HG02642 (cell line): ENCODE measurements around the gene TLR9.

Experiments used
- ATAC-seq: cut with Tn5 transposase; IDR thresholded peaks from one replicate; pipeline ENCODE4 v1.9.1; 2021; ENCODE audit warnings: mild to moderate bottlenecking; ENCODE audit not compliant: unreplicated experiment, poor library complexity

Gene TLR9

DNA sequence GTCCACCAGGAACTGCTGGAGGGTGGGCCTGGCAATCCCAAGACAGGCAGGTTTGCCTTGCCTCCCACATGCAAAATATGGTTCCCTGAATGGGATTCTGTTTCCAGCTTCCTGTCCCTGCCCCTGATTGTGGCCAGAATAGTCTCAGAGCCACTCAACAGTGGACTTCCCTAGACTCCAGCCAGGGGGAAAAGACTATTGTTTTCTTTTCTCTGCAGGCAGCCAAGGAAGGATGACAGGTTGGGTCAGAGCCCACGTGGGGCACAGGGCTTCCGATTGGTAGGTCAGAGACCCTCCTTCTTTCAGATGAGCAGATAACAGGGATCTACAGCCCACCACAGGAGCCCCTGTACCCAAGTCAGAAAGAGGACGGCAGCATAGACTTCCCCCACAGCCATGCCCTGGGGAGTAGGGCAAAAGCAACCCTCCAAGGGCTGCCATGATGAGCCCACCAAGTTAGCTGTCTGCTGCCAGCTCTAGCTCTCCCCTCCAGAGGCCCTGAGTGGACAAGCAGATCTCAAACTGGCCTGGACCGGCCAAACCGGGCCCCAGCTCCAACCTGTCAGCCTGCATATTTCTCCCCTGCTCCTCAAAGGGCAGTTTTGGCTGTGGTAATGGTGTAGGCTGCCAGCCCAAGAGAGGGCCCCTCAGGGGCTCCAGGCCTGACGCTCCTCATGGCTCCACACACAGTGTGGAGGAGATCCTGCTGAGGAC lies 6.4 kb downstream of the TLR9 start:
- ATAC-seq = no peak

DNA sequence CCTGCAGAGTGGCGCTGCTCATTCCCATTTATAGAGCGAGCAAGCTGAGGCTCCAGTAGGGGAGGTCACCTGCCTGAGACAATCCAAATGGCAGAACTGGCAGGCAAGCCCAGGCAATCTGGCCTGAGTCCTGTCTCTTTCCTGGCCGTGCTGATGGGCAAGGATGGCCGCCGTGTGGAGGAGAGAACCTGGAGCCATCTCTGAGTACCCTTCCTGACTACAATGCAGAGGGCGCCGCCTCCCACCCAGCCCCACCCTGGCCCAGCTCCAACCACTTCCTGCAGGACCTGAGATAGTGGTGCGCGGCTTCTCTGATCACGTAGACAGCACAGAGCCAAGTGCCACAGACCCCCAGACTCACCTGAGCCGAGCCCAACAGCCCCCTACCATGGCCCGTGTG lies 7.0 kb downstream of the TLR9 start:
- no peak for ATAC-seq

DNA sequence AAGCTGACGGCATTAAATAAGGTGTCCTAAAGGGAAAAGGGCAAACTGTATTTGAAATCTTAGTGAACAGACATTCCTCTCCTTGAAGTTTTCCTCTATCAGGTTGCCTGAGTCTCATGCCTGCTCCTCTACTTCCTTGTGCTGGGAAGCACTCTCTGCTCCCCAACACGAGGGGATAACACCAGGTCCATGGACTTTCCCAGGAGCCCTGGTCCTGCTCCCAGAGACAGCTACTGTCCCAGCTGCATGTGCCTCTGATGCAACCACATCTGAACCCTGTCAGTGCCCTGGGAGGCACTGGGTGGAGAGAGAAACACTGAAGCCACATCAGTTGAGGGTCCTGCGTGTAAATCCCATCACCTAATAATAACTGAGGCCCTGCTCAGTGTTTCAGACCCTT lies 7.4 kb downstream of the TLR9 start:
- no peak for ATAC-seq

DNA sequence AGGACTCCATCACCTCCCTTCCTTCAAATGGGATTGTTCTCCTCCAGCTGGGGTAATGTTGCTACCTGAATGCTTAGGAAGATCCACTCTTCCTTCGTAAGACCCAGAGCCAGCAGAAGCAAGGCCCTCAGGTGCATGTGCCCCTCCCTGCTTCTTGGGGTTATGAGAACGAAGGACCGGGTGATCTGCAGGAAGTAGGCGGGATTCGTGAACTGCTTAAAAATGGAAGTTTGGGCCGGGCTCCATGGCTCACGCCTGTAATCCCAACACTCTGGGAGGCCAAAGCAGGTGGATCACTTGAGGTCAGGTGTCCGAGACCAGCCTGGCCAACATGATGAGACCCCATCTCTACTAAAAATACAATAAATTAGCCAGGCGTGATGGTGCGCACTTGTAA lies 8.0 kb downstream of the TLR9 start:
- no peak for ATAC-seq

DNA sequence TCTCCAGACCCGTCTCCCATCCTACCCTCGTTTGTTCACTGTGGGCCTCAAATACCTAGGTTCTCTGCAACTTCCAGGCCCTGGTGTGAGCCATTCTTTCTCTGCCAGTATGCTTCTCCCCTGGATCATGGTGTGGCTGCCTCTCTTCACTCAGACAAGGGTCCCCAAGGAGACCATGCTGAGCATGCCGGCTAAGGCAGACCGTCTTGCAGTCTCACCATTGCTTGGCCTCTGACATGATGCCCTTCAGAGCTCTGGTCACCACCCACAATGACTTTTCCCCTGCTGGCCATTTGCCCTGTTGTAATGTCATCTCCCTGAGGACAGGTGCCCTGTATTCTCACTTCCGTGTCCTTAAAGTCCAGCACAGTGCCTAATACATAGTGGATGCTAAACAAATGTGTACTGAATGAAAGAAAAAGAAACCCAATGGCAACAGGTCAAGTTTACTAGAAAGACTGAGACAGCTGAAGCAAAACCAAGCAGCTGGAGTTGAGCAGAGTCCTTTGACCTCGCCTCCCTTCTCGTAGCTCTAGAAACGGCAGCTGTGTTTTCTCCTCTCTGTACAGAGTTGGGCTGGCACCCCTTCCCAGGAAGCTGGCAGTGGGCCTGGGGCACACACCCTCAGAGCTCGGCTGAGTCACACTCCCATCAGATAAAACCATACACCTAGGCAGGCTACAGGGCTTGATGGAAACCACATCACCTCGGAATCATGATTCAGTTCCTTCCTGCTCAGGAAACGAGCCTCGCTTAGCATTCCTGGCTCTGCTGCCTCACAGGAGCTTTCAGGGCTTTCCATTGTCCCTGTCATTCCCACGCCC lies 8.6 kb downstream of the TLR9 start:
- ATAC-seq = no peak

DNA sequence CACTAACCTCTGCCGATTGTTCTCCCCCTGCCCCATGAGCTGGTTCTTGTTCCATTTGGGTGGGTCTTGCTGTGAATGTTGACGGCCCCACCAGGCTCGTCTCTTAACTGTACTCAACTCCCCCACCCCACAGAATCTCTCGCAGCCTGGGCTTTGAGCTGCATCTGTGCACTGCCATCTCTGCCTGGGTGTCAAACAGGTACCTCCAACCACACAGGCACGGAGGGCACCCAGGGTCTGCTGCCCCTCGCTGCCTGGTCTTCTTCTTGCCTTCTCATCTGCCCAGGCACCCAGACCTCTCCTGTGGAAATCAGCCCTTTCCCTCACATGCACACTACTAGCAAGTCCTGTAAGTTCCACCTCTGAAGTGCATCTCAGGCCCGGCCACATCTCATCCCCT lies 10.1 kb downstream of the TLR9 start:
- ATAC-seq = no peak

DNA sequence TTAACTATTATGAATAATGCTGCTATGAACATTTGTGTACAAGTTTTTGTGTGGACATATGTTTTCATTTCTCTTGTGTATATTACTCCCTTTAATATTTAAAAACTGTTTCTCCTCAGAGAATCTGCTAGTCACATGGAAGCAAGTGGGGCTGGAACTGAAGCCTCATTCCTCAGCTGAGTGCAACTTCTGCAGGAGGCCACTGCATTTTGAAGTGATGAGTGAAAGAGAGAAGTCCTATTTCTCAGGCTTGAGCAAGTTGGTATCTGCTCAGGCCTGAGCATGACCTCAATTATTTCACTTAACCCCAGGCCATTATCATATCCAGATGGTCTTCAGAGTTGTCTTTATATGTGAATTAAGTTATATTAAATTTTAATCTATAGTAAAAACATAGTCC lies 11.5 kb downstream of the TLR9 start:
- ATAC-seq = no peak

DNA sequence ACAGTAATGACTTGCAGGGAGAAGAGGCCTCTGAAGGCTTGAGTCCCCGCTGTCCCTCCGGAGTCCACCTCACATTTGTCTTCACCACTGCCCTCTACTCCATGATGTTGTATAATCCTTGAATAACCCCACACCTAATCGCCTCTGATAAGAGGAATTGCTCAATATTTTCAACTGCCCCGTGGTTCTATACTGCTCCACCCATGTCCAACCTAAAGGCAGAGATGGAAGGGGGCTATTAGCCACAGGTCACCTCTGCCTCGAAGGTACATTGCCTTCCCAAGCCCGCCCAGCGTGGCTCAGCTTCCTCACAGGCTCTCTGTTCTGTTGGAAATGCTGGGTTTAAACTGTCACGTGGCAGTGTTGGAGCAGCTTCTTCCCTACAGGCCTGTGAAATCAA lies 12.4 kb downstream of the TLR9 start:
- ATAC-seq = no peak

DNA sequence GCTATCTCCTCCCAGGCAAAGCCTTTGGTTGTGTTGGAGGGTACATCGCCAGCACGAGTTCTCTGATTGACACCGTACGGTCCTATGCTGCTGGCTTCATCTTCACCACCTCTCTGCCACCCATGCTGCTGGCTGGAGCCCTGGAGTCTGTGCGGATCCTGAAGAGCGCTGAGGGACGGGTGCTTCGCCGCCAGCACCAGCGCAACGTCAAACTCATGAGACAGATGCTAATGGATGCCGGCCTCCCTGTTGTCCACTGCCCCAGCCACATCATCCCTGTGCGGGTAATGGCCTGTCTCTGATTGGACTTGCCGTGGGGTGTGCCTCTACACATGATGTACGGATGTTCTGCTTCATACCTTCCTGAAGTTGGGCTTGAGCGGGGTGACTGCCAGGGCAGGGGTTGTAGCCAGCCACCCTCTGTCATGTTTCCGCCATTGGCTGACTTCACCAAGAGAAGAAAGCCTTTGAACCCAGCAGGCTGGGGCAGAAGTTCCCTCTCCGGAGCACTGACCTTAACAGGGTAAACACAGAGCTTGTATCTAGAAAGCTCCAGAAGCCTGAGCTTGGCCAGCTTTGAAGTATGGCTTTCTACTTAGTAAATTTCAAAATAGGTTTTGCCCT lies 14.1 kb downstream of the TLR9 start:
- no peak for ATAC-seq

DNA sequence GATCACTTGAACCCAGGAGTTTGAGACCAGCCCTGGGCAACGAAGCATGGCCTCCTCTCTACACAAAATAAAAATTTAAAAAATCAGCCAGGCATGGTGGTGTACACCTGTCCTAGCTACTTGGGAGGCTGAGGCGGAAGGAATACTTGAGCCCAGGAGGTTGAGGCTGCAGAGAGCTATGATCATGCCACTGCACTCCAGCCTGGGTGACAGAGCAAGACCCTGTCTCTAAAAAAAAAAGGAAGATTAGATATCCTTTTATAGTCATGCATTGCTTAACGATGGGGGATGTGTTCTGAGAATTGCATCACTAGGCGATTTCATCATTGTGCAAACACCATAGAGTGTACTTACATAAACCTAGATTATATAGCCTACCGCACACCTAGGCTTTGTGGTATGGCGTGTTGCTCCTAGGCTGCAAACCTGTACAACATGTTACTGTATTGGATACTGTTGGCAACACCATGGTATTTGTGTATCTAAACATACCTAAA lies 14.8 kb downstream of the TLR9 start:
- ATAC-seq = no peak

DNA sequence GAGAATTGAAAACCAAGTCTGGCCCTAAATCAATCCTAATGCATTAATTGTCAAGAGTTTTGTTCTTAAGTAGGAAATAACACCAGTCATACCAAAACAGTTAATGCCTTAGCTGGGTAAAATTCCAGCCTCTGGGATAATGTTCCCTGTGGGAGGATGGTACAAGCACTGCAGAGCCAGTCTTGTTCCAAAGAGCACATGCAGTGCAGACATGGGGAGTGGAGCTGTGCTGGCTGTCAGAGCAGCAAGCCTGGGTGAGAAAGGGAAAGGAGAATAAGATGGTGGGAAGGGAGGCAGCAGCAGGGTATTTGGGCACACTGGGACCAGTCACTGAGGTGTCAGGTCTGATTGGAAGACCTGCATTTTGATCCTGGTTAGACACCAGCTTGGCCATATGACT lies 15.4 kb downstream of the TLR9 start:
- no peak for ATAC-seq

DNA sequence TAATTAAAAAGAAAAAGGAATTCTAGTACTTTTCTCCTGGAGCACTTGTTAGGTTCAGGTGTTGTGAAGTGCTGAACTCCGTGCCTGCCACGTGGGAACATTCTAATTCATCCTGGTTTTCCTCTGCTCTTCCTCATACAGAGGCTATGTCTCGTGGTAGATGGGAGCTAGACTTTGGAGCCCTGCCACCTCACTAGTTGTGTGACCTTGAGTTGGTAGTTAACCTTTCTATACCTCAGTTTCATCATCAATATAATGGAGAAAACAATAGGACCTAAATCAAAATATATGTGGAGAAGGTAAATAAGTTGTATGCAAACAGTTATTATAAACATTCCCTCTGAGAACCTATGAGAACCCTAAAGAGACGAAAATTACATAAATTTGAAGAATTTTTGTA lies 16.9 kb downstream of the TLR9 start:
- no peak for ATAC-seq

DNA sequence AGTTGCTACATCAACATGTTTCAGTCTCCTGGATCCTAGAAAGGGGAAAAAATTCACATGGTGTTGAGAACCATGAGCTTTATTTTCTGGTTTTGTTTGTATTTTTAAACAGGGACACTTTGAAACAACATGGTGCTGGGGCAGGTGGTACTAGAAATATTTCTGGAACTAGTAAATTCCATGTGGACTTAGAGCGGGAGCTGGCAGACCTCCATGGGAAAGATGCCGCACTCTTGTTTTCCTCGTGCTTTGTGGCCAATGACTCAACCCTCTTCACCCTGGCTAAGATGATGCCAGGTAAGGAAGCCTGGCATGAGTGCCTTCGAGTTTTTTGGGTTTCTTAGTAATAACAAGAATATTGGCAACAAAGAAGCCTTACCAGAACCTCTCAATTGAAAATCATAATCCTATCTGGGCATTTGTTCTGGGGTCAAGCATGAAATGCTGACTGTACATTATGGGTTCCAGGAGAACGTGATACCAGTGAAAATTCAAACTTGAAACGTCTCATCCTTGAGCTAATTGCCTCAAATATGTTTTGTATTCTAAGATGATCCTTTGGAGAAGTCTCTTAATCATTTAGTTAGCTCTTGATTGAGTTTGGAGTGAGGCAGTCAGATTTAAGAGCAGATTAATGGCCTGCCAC lies 19.6 kb downstream of the TLR9 start:
- no peak for ATAC-seq

DNA sequence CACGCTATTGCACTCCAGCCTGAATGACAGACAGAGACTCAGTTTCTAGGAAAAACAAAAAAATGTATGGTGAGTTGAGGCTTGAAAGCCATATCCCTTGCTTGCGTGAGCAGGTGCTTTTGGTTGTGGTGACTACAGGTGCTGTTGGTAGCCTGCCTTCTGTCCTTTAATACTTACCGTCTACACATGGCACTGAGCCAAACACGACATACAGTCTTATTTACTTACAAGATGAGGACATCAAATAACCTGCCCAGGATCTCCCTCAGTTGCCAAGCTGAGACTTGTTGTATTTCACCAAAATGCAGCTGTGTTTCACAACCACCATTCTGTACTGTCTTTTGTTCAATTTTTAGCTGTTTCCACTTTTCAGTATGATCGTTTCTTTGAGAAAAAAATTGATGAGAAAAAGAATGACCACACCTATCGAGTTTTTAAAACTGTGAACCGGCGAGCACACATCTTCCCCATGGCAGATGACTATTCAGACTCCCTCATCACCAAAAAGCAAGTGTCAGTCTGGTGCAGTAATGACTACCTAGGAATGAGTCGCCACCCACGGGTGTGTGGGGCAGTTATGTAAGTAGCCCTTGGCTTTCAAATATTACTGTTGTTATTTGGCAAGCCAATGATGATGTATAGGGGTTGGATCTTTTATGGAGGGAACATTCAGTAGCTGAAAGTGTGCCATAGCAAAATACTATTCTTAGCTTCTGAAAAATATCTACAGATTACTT lies 20.9 kb downstream of the TLR9 start:
- no peak for ATAC-seq

DNA sequence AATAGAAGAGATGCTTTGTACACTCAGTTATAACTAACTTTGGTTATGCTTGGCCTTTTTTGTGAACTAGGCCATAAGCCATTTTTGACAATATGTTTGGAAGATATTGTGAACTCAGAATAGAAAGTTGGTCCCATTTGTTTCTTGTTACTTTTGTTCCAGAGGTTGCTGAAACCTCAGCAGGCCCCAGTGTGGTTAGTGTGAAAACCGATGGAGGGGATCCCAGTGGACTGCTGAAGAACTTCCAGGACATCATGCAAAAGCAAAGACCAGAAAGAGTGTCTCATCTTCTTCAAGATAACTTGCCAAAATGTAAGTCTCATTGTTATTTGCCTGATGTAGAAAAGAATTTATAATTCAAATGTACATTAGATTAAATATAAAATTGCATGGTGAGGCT lies 21.7 kb downstream of the TLR9 start:
- ATAC-seq = no peak

DNA sequence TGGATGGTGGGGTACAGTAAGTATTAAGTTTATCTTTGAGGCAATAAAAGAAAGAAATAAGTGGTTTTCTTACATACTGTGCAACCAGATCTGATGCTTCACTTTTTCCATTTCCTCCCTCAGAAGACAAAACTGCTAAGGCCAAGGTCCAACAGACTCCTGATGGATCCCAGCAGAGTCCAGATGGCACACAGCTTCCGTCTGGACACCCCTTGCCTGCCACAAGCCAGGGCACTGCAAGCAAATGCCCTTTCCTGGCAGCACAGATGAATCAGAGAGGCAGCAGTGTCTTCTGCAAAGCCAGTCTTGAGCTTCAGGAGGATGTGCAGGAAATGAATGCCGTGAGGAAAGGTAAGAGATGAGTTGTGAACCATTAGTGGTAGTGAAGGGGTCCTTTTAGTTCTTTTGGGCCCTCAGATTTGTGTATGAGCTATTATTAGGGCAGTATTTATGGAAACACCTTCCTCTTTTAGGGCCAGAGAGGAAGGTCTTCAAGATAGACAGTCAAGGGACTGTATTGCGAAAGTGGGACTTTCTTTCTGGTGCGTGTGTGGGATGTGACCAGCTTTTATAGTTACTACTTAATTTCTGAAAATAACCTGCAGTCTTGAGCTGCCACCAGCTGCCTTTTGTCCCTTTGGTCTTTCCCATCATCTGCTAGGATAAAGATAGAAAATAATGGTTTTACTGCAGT lies 22.9 kb downstream of the TLR9 start:
- no peak for ATAC-seq

DNA sequence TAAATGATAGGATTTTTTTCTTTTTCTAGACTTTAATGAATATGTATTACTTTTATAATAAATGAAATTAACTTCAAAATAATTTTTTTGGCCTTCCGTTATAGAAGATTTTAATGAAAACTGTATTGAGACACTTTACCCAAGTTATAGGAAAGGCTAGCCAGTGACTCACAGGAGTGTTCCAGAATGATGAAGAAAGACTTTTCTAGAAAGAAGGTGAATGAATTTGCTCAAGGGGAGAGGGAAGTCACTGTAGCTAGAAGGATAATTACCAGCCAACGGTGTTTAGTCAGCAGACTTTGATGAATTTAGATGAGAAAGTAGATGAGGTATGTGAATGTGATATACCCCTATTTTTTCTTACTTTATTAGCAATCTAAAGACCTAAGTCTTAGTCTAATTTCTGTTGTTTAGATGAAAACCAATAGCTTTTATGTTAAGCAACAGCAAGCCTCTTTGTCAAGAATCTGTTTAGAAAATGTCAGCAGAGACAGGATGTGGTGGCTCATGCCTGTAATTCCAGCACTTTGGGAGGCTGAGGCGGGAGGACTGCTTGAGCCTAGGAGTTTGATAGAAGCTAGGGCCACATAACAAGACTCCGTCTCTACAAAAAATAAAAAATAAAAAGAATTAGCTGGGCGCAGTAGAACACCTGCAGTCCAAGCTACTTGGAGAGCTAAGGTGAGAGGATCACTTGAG lies 24.3 kb downstream of the TLR9 start:
- no peak for ATAC-seq

DNA sequence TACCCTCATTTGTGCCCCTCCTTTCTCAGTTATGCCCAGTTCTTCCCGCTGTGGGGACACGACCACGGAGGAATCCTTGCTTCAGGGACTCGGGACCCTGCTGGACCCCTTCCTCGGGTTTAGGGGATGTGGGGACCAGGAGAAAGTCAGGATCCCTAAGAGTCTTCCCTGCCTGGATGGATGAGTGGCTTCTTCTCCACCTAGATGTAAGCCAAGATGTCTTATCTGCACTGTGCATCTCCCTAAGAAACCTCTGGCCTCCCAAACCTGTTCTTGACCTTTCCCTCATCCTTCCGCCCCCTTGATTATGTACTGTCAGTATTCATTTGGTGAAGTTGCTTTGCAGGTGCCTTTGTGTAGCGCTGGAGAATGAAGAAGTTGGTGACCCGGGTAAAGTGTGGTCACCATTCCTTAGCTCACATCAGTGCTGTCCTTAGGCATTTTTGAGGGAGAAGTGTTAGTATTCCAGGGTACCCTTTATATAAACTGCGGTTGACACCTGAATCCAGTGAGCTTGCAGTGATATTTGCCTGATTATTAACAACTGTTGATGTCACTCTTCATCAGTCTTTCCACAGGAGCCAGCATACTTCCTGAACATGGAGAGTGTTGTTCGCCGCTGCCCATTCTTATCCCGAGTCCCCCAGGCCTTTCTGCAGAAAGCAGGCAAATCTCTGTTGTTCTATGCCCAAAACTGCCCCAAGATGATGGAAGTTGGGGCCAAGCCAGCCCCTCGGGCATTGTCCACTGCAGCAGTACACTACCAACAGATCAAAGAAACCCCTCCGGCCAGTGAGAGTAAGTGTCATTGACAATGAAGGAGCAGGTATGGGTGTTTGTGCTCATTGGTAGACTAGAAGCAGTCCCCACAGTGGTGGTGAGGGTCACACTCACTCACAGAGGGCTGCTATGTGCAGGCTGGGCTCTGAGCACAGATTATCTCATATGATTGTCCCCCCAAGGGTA lies 26.5 kb downstream of the TLR9 start:
- ATAC-seq = no peak
